ENCODE measurements around the gene NUDT21. TPM values are rescaled to one million over a fixed set of nuclear protein-coding genes. Genes with fewer than 3 reads are reported as not detected.

NUDT21 gene
- total and polyA plus RNA-seq, 7 experiments from 2014 or later = 63.9 to 191 (median 80.7) TPM

- no peak for DNase-seq
- intact Hi-C loops (cut with micrococcal nuclease) = no loop called here
- no peak overlapping the region for H3K4me3 Mint-ChIP-seq
These were observed 35.3 kb downstream of the NUDT21 start for GRCh38 chr16:56415875-56416274.

GRCh38 chr16:56414366-56414765, 36.8 kb downstream of the NUDT21 start:
- ATAC-seq (no peak), DNase-seq (no peak)
- POLR2A ChIA-PET = no interaction called here
- Mint-ChIP-seq H3K27ac (no peak overlapping the region), H3K9me3 (peaks cover 0 to 2% (median 0%) of the 10 kb centered on the region in 11 donors), H3K36me3 (peaks cover 3 to 39% (median 12%) of the 10 kb centered on the region in 5 donors), H3K27me3 (no peaks in the 10 kb centered on the region), H3K4me1 (peaks cover 8 to 32% (median 14%) of the 10 kb centered on the region in 7 donors), H3K4me3 (no peak overlapping the region)
- Histone ChIP-seq H3K9me3 (ENCODE audit: control insufficient read depth in 2 of 3, low read length in 3 of 3) (no peaks in the 10 kb centered on the region), H3K27ac (ENCODE audit: low read depth, low read length) (no peak overlapping the region), H3K27me3 (ENCODE audit: control insufficient read depth in 2 of 2, insufficient read depth in 2 of 2, low read length in 2 of 2) (no peaks in the 10 kb centered on the region), H3K4me3 (ENCODE audit: low read length) (no peak overlapping the region), H3K36me3 (ENCODE audit: control insufficient read depth in 2 of 3, insufficient read depth in 3 of 3, low read length in 3 of 3) (peaks cover 0 to 20% (median 0%) of the 10 kb centered on the region in 3 experiments), H3K4me1 (ENCODE audit: control insufficient read depth in 2 of 2, insufficient read depth in 2 of 2, low read length in 2 of 2) (no peaks in the 10 kb centered on the region)
- CTCF ChIA-PET = interaction anchor here (0.9 kb wide), 1 partner anchor 288 kb away, joined by 3 read pairs; no protein-coding TSS in a partner anchor
- intact Hi-C loops (cut with micrococcal nuclease) = no loop called here

More at GRCh38 chr16:56415875-56416274, 35.3 kb downstream of the NUDT21 start:
- Mint-ChIP-seq H3K36me3 (peaks cover 0 to 35% (median 12%) of the 10 kb centered on the region in 5 donors), H3K27me3 (no peaks in the 10 kb centered on the region), H3K27ac (peak overlapping the region in 3 of 9 donors; percentile 3 to 34 (median 10)), H3K4me1 (peaks cover 16 to 42% (median 21%) of the 10 kb centered on the region in 7 donors), H3K9me3 (peaks cover 0 to 2% (median 0%) of the 10 kb centered on the region in 11 donors)
- ATAC-seq = no peak
- Histone ChIP-seq H3K27me3 (ENCODE audit: control insufficient read depth in 2 of 2, insufficient read depth in 2 of 2, low read length in 2 of 2) (no peaks in the 10 kb centered on the region), H3K36me3 (ENCODE audit: control insufficient read depth in 2 of 3, insufficient read depth in 3 of 3, low read length in 3 of 3) (peaks cover 0 to 16% (median 0%) of the 10 kb centered on the region in 3 experiments), H3K9me3 (ENCODE audit: control insufficient read depth in 2 of 3, low read length in 3 of 3) (no peaks in the 10 kb centered on the region), H3K27ac (ENCODE audit: low read depth, low read length) (no peak overlapping the region), H3K4me3 (ENCODE audit: low read length) (no peak overlapping the region), H3K4me1 (ENCODE audit: control insufficient read depth in 2 of 2, insufficient read depth in 2 of 2, low read length in 2 of 2) (no peaks in the 10 kb centered on the region)
- POLR2A ChIA-PET = no interaction called here
- CTCF ChIA-PET = interaction anchor here (0.6 kb wide), 1 partner anchor 467 kb away, joined by 3 read pairs; no protein-coding TSS in a partner anchor

GRCh38 chr16:56413381-56413780, 37.8 kb downstream of the NUDT21 start:
- no peak overlapping the region for H3K4me3 ChIP-seq (ENCODE audit: low read length)
- H3K4me1 ChIP-seq (ENCODE audit: control insufficient read depth in 2 of 2, insufficient read depth in 2 of 2, low read length in 2 of 2) = no peaks in the 10 kb centered on the region
- Mint-ChIP-seq H3K27me3 (no peaks in the 10 kb centered on the region), H3K9me3 (peaks cover 0 to 2% (median 0%) of the 10 kb centered on the region in 11 donors), H3K4me3 (no peak overlapping the region), H3K4me1 (peaks cover 8 to 28% (median 14%) of the 10 kb centered on the region in 7 donors), H3K27ac (no peak overlapping the region), H3K36me3 (peaks cover 10 to 49% (median 13%) of the 10 kb centered on the region in 5 donors)
- intact Hi-C loops (cut with micrococcal nuclease) = no loop called here
- ChIA-PET CTCF (interaction anchor here (0.6 to 0.9 kb wide), 2 partner anchors 145 to 289 kb away, joined by 3 to 4 read pairs; no protein-coding TSS in a partner anchor), POLR2A (no interaction called here)
- H3K36me3 ChIP-seq (ENCODE audit: control insufficient read depth in 2 of 3, insufficient read depth in 3 of 3, low read length in 3 of 3) = peaks cover 2 to 30% (median 6%) of the 10 kb centered on the region in 3 experiments
- H3K9me3 ChIP-seq (ENCODE audit: control insufficient read depth in 2 of 3, low read length in 3 of 3) = no peaks in the 10 kb centered on the region
- no peak overlapping the region for H3K27ac ChIP-seq (ENCODE audit: low read depth, low read length)
- no peaks in the 10 kb centered on the region for H3K27me3 ChIP-seq (ENCODE audit: control insufficient read depth in 2 of 2, insufficient read depth in 2 of 2, low read length in 2 of 2)
- ATAC-seq (no peak), DNase-seq (no peak)

GRCh38 chr16:56411624-56412023, 39.5 kb downstream of the NUDT21 start:
- Histone ChIP-seq H3K4me1 (ENCODE audit: control insufficient read depth in 2 of 2, insufficient read depth in 2 of 2, low read length in 2 of 2) (no peaks in the 10 kb centered on the region), H3K27ac (ENCODE audit: low read depth, low read length) (no peak overlapping the region), H3K36me3 (ENCODE audit: control insufficient read depth in 2 of 3, insufficient read depth in 3 of 3, low read length in 3 of 3) (peaks cover 6 to 39% (median 11%) of the 10 kb centered on the region in 3 experiments), H3K9me3 (ENCODE audit: control insufficient read depth in 2 of 3, low read length in 3 of 3) (no peaks in the 10 kb centered on the region), H3K4me3 (ENCODE audit: low read length) (no peak overlapping the region), H3K27me3 (ENCODE audit: control insufficient read depth in 2 of 2, insufficient read depth in 2 of 2, low read length in 2 of 2) (no peaks in the 10 kb centered on the region)
- DNase-seq (no peak), ATAC-seq (no peak)
- intact Hi-C loops (cut with micrococcal nuclease) = no loop called here
- ChIA-PET CTCF (no interaction called here), POLR2A (no interaction called here)
- Mint-ChIP-seq H3K27ac (no peak overlapping the region), H3K4me3 (no peak overlapping the region), H3K27me3 (no peaks in the 10 kb centered on the region), H3K36me3 (peaks cover 10 to 57% (median 20%) of the 10 kb centered on the region in 5 donors), H3K9me3 (peaks cover 0 to 2% (median 0%) of the 10 kb centered on the region in 11 donors), H3K4me1 (peaks cover 8 to 28% (median 14%) of the 10 kb centered on the region in 7 donors)

DNA sequence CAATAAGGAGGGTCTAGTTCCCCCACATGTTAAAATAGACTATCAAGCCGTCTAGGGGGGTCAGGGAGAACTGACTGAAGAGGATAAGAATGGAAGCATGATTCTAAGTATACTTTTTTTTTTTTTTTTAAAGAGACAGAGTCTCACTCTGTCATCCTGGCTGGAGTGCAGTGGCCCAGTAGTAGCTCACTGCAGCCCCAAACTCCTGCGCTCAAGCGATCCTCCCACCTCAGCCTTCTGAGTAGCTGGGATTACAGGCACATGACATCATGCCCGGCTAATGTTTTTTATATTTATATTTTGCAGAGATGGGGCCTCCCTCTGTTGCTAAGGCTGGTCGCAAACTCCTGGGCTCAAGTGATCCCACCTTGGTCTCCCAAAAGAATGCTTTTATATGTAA, 40.0 kb downstream of the NUDT21 start:
- Mint-ChIP-seq H3K4me1 (peaks cover 8 to 27% (median 14%) of the 10 kb centered on the region in 7 donors), H3K27ac (no peak overlapping the region), H3K9me3 (peaks cover 0 to 2% (median 0%) of the 10 kb centered on the region in 11 donors), H3K27me3 (no peaks in the 10 kb centered on the region), H3K36me3 (peaks cover 10 to 57% (median 20%) of the 10 kb centered on the region in 5 donors), H3K4me3 (no peak overlapping the region)
- Histone ChIP-seq H3K4me1 (ENCODE audit: control insufficient read depth in 2 of 2, insufficient read depth in 2 of 2, low read length in 2 of 2) (no peaks in the 10 kb centered on the region), H3K9me3 (ENCODE audit: control insufficient read depth in 2 of 3, low read length in 3 of 3) (no peaks in the 10 kb centered on the region), H3K36me3 (ENCODE audit: control insufficient read depth in 2 of 3, insufficient read depth in 3 of 3, low read length in 3 of 3) (peaks cover 6 to 39% (median 11%) of the 10 kb centered on the region in 3 experiments), H3K27me3 (ENCODE audit: control insufficient read depth in 2 of 2, insufficient read depth in 2 of 2, low read length in 2 of 2) (no peaks in the 10 kb centered on the region), H3K27ac (ENCODE audit: low read depth, low read length) (no peak overlapping the region), H3K4me3 (ENCODE audit: low read length) (no peak overlapping the region)
- intact Hi-C loops (cut with micrococcal nuclease) = no loop called here
- ATAC-seq (no peak), DNase-seq (no peak)
- CTCF ChIA-PET = no interaction called here
- POLR2A ChIA-PET = interaction anchor here (0.6 to 0.7 kb wide), 2 partner anchors 10 to 555 kb away, joined by 3 read pairs; no protein-coding TSS in a partner anchor

DNA sequence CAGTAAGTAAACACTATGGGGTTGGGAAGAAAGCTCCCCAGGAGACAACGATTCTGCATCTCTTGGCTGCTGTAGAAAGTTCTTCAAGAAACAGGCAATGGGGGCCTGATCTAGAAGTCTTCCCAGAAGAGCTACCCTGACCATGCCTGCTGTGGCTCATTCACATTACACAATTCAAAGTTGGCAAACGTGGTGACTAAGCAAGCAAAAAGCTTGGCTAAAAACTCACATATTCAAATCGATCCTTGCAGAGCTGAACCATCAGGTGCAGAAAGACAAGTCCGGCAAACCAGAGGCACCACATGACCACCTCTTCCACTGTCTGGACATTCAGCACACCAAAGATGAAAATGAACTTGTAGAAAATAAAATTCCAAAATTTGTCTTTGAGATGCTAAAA, 41.9 kb downstream of the NUDT21 start:
- Histone ChIP-seq H3K4me3 (ENCODE audit: low read length) (no peak overlapping the region), H3K9me3 (ENCODE audit: control insufficient read depth in 2 of 3, low read length in 3 of 3) (no peaks in the 10 kb centered on the region), H3K36me3 (ENCODE audit: control insufficient read depth in 2 of 3, insufficient read depth in 3 of 3, low read length in 3 of 3) (peaks cover 11 to 53% (median 19%) of the 10 kb centered on the region in 3 experiments), H3K27me3 (ENCODE audit: control insufficient read depth in 2 of 2, insufficient read depth in 2 of 2, low read length in 2 of 2) (no peaks in the 10 kb centered on the region), H3K4me1 (ENCODE audit: control insufficient read depth in 2 of 2, insufficient read depth in 2 of 2, low read length in 2 of 2) (no peaks in the 10 kb centered on the region), H3K27ac (ENCODE audit: low read depth, low read length) (no peak overlapping the region)
- H3K27me3 Mint-ChIP-seq = no peaks in the 10 kb centered on the region
- intact Hi-C loops (cut with micrococcal nuclease) = loop anchor here in 1 of 2 donors (2.0 kb wide), 1 partner anchor 16 kb away; the partner anchor contains the start of gene AMFR
- no peak for DNase-seq
- CTCF ChIA-PET = no interaction called here
- peaks cover 17 to 62% (median 22%) of the 10 kb centered on the region in 5 donors for H3K36me3 Mint-ChIP-seq
- POLR2A ChIA-PET = interaction anchor here (0.7 kb wide), 2 partner anchors 9 to 15 kb away, joined by 3 to 6 read pairs; no protein-coding TSS in a partner anchor
- H3K4me3 Mint-ChIP-seq = no peak overlapping the region
- H3K9me3 Mint-ChIP-seq = peaks cover 0 to 3% (median 0%) of the 10 kb centered on the region in 11 donors
- peak overlapping the region in 1 of 9 donors; percentile 26 for H3K27ac Mint-ChIP-seq
- H3K4me1 Mint-ChIP-seq = peaks cover 0 to 14% (median 2%) of the 10 kb centered on the region in 7 donors
- no peak for ATAC-seq

All from naive thymus-derived CD4-positive, alpha-beta T cell (primary cell).